GM23338 (cell line): ENCODE measurements around the gene RABL6. TPM values are rescaled to one million over a fixed set of nuclear protein-coding genes. Genes with fewer than 3 reads are reported as not detected.
A peak's percentile ranks its signal among the peaks of the same experiment; 100 is the strongest.

Experiments used
- ATAC-seq: fragments of 200-7000 bp; cut with Tn5 transposase; 3 replicates; pipeline ENCODE4 v1.9.1; 2020
- DNase-seq: peaks from one replicate; pipeline ENCODE4 v3.0.0-alpha.2; 2015; ENCODE audit warnings: low spot score
- H2AFZ ChIP-seq: fragments of 200-600 bp; sonication (generic); 2 replicates; pipeline ENCODE4 v1.8.0; 2016; ENCODE audit warnings: antibody characterized with exemption, mild to moderate bottlenecking, moderate library complexity
- H3F3A ChIP-seq: fragments of 200-600 bp; sonication (generic); replicated peaks from 2 replicates; pipeline ENCODE4 v1.8.0; 2017; ENCODE audit warnings: antibody characterized with exemption, mixed run types, low read depth
- H3K27ac ChIP-seq: fragments of 200-600 bp; sonication (generic); 2 replicates; pipeline ENCODE4 v1.6.1; 2016; ENCODE audit warnings: low read depth
- H3K27me3 ChIP-seq: fragments of 200-600 bp; sonication (generic); 2 replicates; pipeline ENCODE4 v1.8.0; 2016; ENCODE audit warnings: mild to moderate bottlenecking, mixed run types, moderate library complexity; ENCODE audit not compliant: insufficient read depth
- H3K36me3 ChIP-seq: fragments of 200-600 bp; sonication (generic); 2 replicates; pipeline ENCODE4 v1.8.0; 2016; ENCODE audit warnings: mild to moderate bottlenecking; ENCODE audit not compliant: insufficient read depth
- H3K4me1 ChIP-seq: fragments of 200-600 bp; sonication (generic); 2 replicates; pipeline ENCODE4 v1.8.0; 2016; ENCODE audit warnings: mild to moderate bottlenecking, moderate library complexity; ENCODE audit not compliant: insufficient read depth
- H3K4me2 ChIP-seq: fragments of 200-600 bp; sonication (generic); 2 replicates; pipeline ENCODE4 v1.7.1; 2017; ENCODE audit warnings: mixed run types
- H3K4me3 ChIP-seq: fragments of 200-600 bp; sonication (generic); 2 replicates; pipeline ENCODE4 v1.6.1; 2016; ENCODE audit warnings: mixed run types
- H3K79me2 ChIP-seq: fragments of 200-600 bp; sonication (generic); replicated peaks from 2 replicates; pipeline ENCODE4 v1.8.0; 2017; ENCODE audit warnings: mild to moderate bottlenecking; ENCODE audit not compliant: insufficient read depth
- H3K9me2 ChIP-seq: fragments of 200-600 bp; sonication (generic); 2 replicates; pipeline ENCODE4 v1.8.0; 2017; ENCODE audit not compliant: insufficient read depth
- H4K20me1 ChIP-seq: fragments of 200-600 bp; sonication (generic); replicated peaks from 2 replicates; pipeline ENCODE4 v1.8.0; 2017; ENCODE audit warnings: mild to moderate bottlenecking; ENCODE audit not compliant: insufficient read depth
- H3K27ac Mint-ChIP-seq: 2 replicates; pipeline ENCODE4 v1.8.0; 2020; ENCODE audit warnings: inconsistent platforms, mild to moderate bottlenecking, moderate library complexity, mixed read lengths
- H3K27me3 Mint-ChIP-seq: 3 replicates; pipeline ENCODE4 v1.8.0; 2022; ENCODE audit warnings: low read depth, mild to moderate bottlenecking, moderate library complexity, mixed read lengths, inconsistent platforms; ENCODE audit not compliant: insufficient read depth, poor library complexity
- H3K36me3 Mint-ChIP-seq: 3 replicates; pipeline ENCODE4 v1.8.0; 2021; ENCODE audit warnings: low read depth, mild to moderate bottlenecking, inconsistent platforms, moderate library complexity, mixed read lengths
- H3K4me1 Mint-ChIP-seq: 3 replicates; pipeline ENCODE4 v1.8.0; 2020; ENCODE audit warnings: mild to moderate bottlenecking, inconsistent platforms, mixed read lengths
- H3K4me3 Mint-ChIP-seq: 3 replicates; pipeline ENCODE4 v1.8.0; 2021; ENCODE audit warnings: moderate library complexity, mild to moderate bottlenecking, inconsistent platforms, mixed read lengths
- H3K9me3 Mint-ChIP-seq: 3 replicates; pipeline ENCODE4 v1.8.0; 2020; ENCODE audit warnings: moderate library complexity, mild to moderate bottlenecking, inconsistent platforms, mixed read lengths
- CREB1 ChIP-seq: fragments of 250-450 bp; sonication (Bioruptor Pico); IDR thresholded peaks from 2 replicates; pipeline ENCODE4 v1.5.0; 2020; ENCODE audit warnings: low read depth, mild to moderate bottlenecking, moderate library complexity
- EZH2 ChIP-seq: fragments of 200-600 bp; sonication (generic); IDR thresholded peaks from one replicate; pipeline ENCODE4 v1.8.0; 2017; ENCODE audit warnings: antibody characterized with exemption, mild to moderate bottlenecking, low read depth; ENCODE audit not compliant: unreplicated experiment
- EZH2phosphoT487 ChIP-seq: fragments of 200-600 bp; sonication (generic); IDR thresholded peaks from one replicate; pipeline ENCODE4 v1.8.1; 2018; ENCODE audit warnings: antibody characterized with exemption; ENCODE audit not compliant: unreplicated experiment
- JUNB ChIP-seq: IDR thresholded peaks from one replicate; pipeline ENCODE4 v1.6.1; 2016; ENCODE audit warnings: antibody characterized with exemption; ENCODE audit not compliant: unreplicated experiment
- NANOG ChIP-seq: IDR thresholded peaks from 2 replicates; pipeline ENCODE4 v1.6.1; 2016; ENCODE audit warnings: antibody characterized with exemption, borderline replicate concordance
- POLR2AphosphoS5 ChIP-seq: IDR thresholded peaks from 2 replicates; pipeline ENCODE4 v1.6.1; 2016; ENCODE audit warnings: antibody characterized with exemption, low read depth
- STAT1 ChIP-seq: IDR thresholded peaks from one replicate; pipeline ENCODE4 v1.6.1; 2016; ENCODE audit warnings: antibody characterized with exemption; ENCODE audit not compliant: unreplicated experiment
- ZNF114 ChIP-seq: fragments of 250-450 bp; sonication (Bioruptor Pico); IDR thresholded peaks from 2 replicates; pipeline ENCODE4 v1.5.0; 2020; ENCODE audit warnings: mild to moderate bottlenecking, moderate library complexity
- ZNF331 ChIP-seq: fragments of 250-450 bp; sonication (Bioruptor Pico); IDR thresholded peaks from 2 replicates; pipeline ENCODE4 v1.5.0; 2020; ENCODE audit warnings: low read depth, mild to moderate bottlenecking, moderate library complexity
- polyA plus RNA-seq: library from polyadenylated mRNA; unstranded; fragments of >200 nt; fragmentation: Nextera tagmentation; extraction: Ambion mirVana; gene quantifications from 2 replicates; pipeline ENCODE4 v1.2.1, GENCODE V29; 2016
- total RNA-seq: library from RNA; depleted of rRNA; stranded (reverse); fragments of >200 nt; shearing (Covaris generic); gene quantifications from 2 replicates; pipeline ENCODE4 v1.2.3, GENCODE V29; 2014
- TF ChIP-seq, protein P1 (sequence below), 2 experiments: fragments of 200-600 bp in 1 of 2; sonication (generic) in 1 of 2; conservative IDR thresholded peaks; 2 replicates each; pipeline versions ENCODE4 v1.5.1 to v1.6.1; 2016 to 2017; ENCODE audit warnings: antibody characterized with exemption in 2 of 2, low read depth in 2 of 2, mild to moderate bottlenecking in 2 of 2, moderate library complexity in 1 of 2
- TF ChIP-seq, protein P2 (sequence below): IDR thresholded peaks from one replicate; pipeline ENCODE4 v1.6.1; 2018; ENCODE audit warnings: antibody characterized with exemption; ENCODE audit not compliant: unreplicated experiment
- TF ChIP-seq, protein P3 (sequence below): IDR thresholded peaks from 2 replicates; pipeline ENCODE4 v1.6.1; 2016; ENCODE audit warnings: antibody characterized with exemption

Gene RABL6
- total and polyA plus RNA-seq, 2 experiments from 2014 or later, result 59.1 to 127 TPM

DNA sequence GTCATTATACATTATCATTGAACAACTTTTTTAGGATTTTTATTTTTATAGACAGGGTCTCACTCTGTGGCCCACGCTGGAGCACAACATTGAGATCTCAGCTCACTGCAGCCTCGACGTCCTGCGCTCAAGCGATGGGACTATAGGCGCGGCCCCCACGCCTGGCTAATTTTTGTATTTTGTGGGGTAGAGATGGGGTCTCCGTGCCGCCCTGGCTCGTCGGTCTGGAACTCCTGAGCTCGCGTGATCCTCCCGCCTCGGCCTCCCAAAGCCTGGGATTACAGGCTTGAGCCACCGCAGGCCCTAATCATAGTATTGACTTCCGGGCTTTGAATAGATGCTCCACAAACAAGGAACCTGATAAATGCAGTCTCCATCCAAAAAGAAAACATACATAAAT is 59.7 kb downstream of the RABL6 start (continued):
- no peak for TF ChIP-seq STAT1
- TF ChIP-seq ZNF331, result no peak
- TF ChIP-seq EZH2, result no peak
- TF ChIP-seq, protein P1, sequence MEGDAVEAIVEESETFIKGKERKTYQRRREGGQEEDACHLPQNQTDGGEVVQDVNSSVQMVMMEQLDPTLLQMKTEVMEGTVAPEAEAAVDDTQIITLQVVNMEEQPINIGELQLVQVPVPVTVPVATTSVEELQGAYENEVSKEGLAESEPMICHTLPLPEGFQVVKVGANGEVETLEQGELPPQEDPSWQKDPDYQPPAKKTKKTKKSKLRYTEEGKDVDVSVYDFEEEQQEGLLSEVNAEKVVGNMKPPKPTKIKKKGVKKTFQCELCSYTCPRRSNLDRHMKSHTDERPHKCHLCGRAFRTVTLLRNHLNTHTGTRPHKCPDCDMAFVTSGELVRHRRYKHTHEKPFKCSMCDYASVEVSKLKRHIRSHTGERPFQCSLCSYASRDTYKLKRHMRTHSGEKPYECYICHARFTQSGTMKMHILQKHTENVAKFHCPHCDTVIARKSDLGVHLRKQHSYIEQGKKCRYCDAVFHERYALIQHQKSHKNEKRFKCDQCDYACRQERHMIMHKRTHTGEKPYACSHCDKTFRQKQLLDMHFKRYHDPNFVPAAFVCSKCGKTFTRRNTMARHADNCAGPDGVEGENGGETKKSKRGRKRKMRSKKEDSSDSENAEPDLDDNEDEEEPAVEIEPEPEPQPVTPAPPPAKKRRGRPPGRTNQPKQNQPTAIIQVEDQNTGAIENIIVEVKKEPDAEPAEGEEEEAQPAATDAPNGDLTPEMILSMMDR (conservative IDR thresholded peaks at IDR 0.05; ENCODE audit: low read depth in 2 of 2), result no peak
- TF ChIP-seq, protein P2, sequence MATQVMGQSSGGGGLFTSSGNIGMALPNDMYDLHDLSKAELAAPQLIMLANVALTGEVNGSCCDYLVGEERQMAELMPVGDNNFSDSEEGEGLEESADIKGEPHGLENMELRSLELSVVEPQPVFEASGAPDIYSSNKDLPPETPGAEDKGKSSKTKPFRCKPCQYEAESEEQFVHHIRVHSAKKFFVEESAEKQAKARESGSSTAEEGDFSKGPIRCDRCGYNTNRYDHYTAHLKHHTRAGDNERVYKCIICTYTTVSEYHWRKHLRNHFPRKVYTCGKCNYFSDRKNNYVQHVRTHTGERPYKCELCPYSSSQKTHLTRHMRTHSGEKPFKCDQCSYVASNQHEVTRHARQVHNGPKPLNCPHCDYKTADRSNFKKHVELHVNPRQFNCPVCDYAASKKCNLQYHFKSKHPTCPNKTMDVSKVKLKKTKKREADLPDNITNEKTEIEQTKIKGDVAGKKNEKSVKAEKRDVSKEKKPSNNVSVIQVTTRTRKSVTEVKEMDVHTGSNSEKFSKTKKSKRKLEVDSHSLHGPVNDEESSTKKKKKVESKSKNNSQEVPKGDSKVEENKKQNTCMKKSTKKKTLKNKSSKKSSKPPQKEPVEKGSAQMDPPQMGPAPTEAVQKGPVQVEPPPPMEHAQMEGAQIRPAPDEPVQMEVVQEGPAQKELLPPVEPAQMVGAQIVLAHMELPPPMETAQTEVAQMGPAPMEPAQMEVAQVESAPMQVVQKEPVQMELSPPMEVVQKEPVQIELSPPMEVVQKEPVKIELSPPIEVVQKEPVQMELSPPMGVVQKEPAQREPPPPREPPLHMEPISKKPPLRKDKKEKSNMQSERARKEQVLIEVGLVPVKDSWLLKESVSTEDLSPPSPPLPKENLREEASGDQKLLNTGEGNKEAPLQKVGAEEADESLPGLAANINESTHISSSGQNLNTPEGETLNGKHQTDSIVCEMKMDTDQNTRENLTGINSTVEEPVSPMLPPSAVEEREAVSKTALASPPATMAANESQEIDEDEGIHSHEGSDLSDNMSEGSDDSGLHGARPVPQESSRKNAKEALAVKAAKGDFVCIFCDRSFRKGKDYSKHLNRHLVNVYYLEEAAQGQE, result no peak
- no peak for TF ChIP-seq JUNB
- no peak for TF ChIP-seq NANOG
- TF ChIP-seq ZNF114, result no peak
- TF ChIP-seq, protein P3, sequence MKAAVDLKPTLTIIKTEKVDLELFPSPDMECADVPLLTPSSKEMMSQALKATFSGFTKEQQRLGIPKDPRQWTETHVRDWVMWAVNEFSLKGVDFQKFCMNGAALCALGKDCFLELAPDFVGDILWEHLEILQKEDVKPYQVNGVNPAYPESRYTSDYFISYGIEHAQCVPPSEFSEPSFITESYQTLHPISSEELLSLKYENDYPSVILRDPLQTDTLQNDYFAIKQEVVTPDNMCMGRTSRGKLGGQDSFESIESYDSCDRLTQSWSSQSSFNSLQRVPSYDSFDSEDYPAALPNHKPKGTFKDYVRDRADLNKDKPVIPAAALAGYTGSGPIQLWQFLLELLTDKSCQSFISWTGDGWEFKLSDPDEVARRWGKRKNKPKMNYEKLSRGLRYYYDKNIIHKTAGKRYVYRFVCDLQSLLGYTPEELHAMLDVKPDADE, result no peak
- no peak for TF ChIP-seq POLR2AphosphoS5
- TF ChIP-seq CREB1, result no peak

DNA sequence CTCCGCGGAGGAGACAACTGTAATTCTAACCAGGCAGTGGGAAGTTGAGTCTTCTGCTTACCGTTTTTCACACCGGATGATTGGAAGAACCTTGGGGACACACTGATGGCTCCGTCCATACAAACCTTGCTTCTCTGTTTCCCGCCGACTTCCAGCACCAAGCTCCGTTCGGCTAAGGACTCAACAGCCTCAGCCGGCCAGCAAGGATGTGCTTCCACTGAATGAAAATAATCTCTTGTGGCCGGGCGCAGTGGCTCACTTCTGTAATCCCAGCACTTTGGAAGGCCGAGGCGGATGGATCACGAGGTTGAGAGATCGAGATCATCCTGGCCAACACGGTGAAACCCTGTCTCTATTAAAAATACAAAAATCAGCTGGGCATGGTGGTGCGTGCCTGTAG is 60.2 kb downstream of the RABL6 start:
- no peak for DNase-seq

More for the DNA sequence above, 60.2 kb downstream of the RABL6 start:
- no peak overlapping the region for H2AFZ ChIP-seq
- H3K27ac ChIP-seq, result no peak overlapping the region
- H3K4me3 ChIP-seq, result no peak overlapping the region
- Mint-ChIP-seq H3K4me3 (peak overlapping the region; percentile 46; the same call in 2 of the 3 replicates), H3K4me1 (peaks cover 5% of the 10 kb centered on the region), H3K27ac (no peak overlapping the region), H3K9me3 (peaks cover 56% of the 10 kb centered on the region), H3K27me3 (peaks cover 20% of the 10 kb centered on the region), H3K36me3 (peaks cover 56% of the 10 kb centered on the region)
- H4K20me1 ChIP-seq, result peaks cover 15% of the 10 kb centered on the region
- peaks cover 4% of the 10 kb centered on the region; the same call in 1 of the 2 replicates for H3K9me2 ChIP-seq
- H3K4me2 ChIP-seq, result no peak overlapping the region
- TF ChIP-seq EZH2phosphoT487, result no peak
- ATAC-seq, result no peak
- H3F3A ChIP-seq, result 0 out of 2 replicates have a peak, but pooled peaks cover 2% of the 10 kb centered on the region
- peaks cover 3% of the 10 kb centered on the region; the same call in 1 of the 2 replicates for H3K4me1 ChIP-seq
- H3K36me3 ChIP-seq, result peaks cover 6% of the 10 kb centered on the region
- no peaks in the 10 kb centered on the region for H3K27me3 ChIP-seq
- H3K79me2 ChIP-seq, result peaks cover 21% of the 10 kb centered on the region
